A204.1 (cell line): ENCODE data around the gene MVB12B.
"Not testable (repeated sequence)": the region's sequence is repeated elsewhere in the genome, so short reads cannot be mapped to it uniquely, and the experiment has no call there.

ENCODE experiments used
- FAIRE-seq: peaks from 2 replicates; lab custom pipeline; 2012; peaks lifted over from hg19 to GRCh38; lab: Jason Lieb, UNC

MVB12B gene

GRCh38 chr9:126523611-126524111, 197.0 kb downstream of the MVB12B start:
- no peak for FAIRE-seq

- FAIRE-seq, result no peak
Observed at GRCh38 chr9:126524353-126525077, 197.9 kb downstream of the MVB12B start.

DNA sequence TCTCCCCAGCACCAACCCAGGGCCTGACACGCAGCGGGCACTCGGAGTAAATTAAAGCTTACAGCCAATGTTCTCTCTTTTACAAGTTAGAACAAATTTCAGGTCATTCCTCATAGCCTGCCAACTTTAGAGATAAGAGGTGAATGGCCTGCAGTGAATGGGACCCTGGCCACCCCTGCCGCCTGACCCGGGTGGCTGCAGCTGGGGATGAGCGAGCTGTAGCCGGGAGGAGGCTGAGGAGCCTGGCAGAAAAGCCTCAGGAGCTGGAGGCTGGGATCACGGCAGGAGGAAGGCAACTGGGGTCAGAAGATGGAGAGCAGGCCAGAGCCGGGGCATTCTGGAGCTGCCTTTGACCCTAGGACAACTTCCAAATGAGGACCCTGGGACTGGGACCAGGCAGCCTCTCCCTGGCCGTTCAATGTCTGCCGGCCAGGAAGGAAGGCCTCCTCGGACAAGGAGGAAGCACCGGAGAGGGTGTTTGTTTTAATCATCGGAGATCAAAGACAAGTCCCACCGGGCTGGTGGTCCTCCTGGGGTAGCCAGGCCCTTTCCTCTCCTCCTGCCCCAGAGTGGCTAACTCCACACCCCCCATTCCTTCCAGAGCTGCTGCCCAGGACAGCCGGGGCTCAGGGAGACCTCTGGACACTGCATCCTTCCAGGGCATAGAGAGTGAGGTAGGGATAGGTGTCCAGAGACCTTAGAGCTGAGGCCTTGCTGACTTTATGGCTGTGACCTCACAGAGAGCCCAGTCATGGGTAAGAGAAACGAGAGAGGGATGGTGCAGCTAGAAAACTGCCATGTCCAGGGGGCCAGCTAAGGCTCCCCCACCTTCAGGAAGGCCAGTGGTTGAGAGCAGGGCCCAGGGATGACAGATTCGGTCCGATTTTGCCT, 199.8 kb downstream of the MVB12B start:
- FAIRE-seq, result no peak

DNA sequence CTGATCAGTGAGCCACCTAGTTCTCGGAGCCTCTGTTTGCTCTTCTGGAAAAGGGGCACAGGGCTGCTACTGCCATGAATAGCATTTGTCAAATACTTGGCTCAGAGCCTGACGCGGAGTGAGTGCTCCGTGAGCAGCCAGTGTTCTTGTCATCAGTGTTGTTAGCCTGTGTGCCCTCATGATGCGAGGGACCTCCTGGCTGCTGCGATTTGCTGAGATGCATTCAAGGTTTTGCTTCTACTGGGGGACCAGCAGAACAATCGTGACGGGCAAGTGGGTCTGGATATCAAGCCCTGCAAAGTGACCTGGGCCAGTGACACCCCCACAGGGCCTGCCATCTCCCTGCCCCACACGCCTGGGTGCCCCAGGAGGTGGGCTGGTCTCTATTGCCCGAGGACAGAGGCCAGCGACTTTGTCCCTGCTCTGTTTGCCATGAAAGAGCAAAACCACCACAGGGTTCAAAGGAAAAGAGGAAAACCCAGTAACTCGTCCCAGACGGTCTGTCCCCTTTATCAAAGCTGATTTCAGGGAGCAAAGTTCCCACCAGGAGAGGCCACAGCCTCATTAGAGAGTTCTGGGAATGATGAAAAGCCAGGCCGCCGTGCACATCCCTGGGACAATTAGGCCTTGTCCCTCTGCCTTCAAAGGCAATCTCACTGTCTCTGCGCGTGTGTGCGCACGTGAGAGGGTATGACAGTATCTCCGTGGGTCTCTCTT, 200.6 kb downstream of the MVB12B start:
- FAIRE-seq, result no peak

GRCh38 chr9:126528111-126528510, 201.5 kb downstream of the MVB12B start:
- FAIRE-seq, result no peak

DNA sequence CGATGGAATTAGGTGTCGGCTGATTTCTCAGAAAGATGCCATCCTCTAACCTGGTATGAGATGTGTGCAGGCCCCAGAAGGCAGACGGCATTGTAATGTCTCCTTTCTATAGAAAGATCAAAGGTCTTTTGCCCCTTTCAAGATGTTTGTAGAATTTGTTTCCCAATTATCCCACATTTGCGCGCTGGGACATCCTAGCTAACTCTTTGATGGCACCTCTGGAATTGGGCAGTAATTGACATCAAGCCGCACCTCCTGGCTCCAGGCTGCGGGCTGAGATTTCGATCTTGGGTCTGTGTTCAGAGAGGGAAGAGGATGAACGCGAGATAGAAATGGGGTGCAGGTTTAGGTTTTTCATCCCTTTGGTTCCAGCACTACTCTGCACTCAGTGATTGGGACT, 202.3 kb downstream of the MVB12B start:
- no peak for FAIRE-seq

- FAIRE-seq, result no peak
Observed at GRCh38 chr9:126531035-126531571, 204.5 kb downstream of the MVB12B start.

- no peak for FAIRE-seq
Observed at GRCh38 chr9:126531591-126531990, 205.0 kb downstream of the MVB12B start.

- no peak for FAIRE-seq
Observed at GRCh38 chr9:126532019-126532462, 205.4 kb downstream of the MVB12B start.

GRCh38 chr9:126532489-126532888, 205.9 kb downstream of the MVB12B start:
- no peak for FAIRE-seq

- FAIRE-seq, result no peak
Observed at GRCh38 chr9:126532951-126533925, 206.6 kb downstream of the MVB12B start.

DNA sequence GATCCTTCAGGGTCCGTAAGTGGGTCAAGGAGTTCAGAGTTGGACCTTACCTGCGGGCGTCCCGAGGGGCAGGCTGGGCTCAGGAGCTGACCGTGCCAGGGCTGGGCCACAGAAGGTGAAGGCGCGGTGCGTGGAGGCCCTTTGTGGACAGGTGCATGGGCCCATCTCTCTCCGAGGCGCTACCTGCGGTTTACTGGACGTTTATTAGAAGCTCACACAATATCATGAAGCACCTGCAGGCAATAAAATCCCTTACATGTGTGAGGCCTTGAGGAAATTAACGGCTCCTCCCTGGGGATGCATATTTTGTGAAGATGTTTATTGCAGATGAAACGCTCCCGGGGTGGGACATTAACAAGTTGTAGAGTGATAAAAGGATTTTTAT, 207.3 kb downstream of the MVB12B start:
- FAIRE-seq, result no peak

- no peak for FAIRE-seq
Observed at GRCh38 chr9:126534431-126535186, 208.0 kb downstream of the MVB12B start.

- FAIRE-seq, result no peak
Observed at GRCh38 chr9:126536131-126536530, 209.5 kb downstream of the MVB12B start.

DNA sequence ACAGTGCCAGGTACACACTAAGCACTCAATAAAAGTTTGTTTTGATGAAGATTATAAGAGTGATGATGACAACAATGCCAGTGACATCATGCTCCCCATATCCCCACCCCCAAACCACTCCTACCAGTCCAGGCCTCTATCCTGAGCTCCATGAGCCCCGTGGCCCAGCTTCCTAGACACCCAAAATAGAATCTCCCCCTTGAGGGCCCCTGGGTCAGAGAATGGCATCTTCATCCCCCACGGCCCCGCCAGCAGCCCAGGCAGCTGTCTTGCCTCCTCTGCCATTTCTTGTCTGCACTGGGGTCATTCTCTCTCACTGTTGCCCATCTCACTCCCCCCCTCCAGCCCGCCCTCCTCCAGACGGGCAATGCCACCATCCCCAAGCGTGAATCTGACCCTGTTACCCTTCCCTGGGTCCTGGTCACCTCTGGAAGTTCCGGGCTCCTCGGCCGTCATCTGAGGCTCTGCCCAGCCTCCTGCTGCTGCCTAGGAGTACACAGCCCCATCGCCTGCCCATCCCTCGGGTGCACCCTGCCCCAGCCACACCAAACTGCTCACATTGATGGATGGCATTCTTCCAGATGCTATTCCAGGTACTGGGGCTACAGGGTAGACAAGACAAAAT, 210.3 kb downstream of the MVB12B start:
- no peak for FAIRE-seq

DNA sequence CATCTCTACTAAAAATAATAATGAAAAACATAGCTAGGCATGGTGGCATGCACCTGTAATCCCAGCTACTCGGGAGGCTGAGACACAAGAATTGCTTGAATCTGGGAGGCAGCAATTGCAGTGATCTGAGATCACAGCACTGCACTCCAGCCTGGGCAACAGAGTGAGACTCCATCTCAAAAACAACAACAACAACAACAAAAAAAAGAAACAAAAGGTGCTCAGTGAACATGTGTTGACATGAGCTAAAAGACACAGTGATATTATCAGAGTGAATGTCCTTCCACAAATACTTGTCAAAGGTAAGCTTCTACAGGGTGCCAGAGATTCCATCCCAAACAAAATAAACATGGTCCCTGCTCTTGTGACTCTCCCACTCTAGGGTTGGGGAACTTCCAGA, 211.9 kb downstream of the MVB12B start:
- no peak for FAIRE-seq

- not testable (repeated sequence) for FAIRE-seq
Observed at GRCh38 chr9:126540398-126540797, 213.8 kb downstream of the MVB12B start.

DNA sequence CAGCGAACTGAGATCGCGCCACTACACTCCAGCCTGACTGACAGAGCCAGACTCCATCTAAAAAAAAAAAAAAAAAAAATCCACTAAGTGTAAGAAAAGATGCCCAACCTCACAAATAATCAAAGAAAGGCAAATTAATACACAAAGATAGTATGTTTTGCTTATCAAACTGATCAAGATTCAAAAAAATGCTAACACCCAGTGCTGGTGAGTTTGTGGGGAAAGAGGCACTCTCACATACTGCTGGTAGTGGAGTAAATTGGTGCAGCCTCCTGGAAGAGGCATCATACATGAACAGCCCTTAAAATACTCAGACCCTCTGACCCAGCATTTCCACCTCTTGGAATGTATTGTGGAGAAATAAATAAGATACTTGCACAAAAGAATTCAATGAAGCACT, 216.9 kb downstream of the MVB12B start:
- FAIRE-seq, result no peak

- no peak for FAIRE-seq
Observed at GRCh38 chr9:126545106-126545505, 218.5 kb downstream of the MVB12B start.

GRCh38 chr9:126546036-126546435, 219.4 kb downstream of the MVB12B start:
- no peak for FAIRE-seq
